SK-N-SH (cell line): ENCODE measurements around the gene HES2.
"Not testable (repeated sequence)": the region's sequence is repeated elsewhere in the genome, so short reads cannot be mapped to it uniquely, and the experiment has no call there.

ENCODE experiments used
- CTCF ChIP-seq: fragments of 200-600 bp; sonication (generic); IDR thresholded peaks from 2 replicates; pipeline ENCODE4 v1.6.1; 2017; ENCODE audit warnings: antibody characterized with exemption, mild to moderate bottlenecking, moderate library complexity
- EP300 ChIP-seq, 2 experiments: IDR thresholded peaks; 2 replicates each; pipeline versions ENCODE4 v1.4.0 to v1.6.1; 2012; ENCODE audit warnings: borderline replicate concordance in 1 of 2, low read depth in 1 of 2, low read length in 1 of 2
- GABPA ChIP-seq: IDR thresholded peaks from 2 replicates; pipeline ENCODE4 v1.4.0; 2012; ENCODE audit warnings: low read depth, mild to moderate bottlenecking
- RFX5 ChIP-seq: IDR thresholded peaks from 2 replicates; pipeline ENCODE4 v1.6.1; 2012; ENCODE audit warnings: mild to moderate bottlenecking, improper control_type of control experiment, low read length
- USF1 ChIP-seq: IDR thresholded peaks from 2 replicates; pipeline ENCODE4 v1.4.0; 2012; ENCODE audit warnings: low read depth, borderline replicate concordance
- TF ChIP-seq, protein P1 (sequence below): IDR thresholded peaks from 2 replicates; pipeline ENCODE4 v1.4.0; 2012; ENCODE audit warnings: low read depth, borderline replicate concordance

GRCh38 chr1:6395130-6395529 lies 24.6 kb downstream of the HES2 start:
- TF ChIP-seq CTCF; EP300 (IDR thresholded peaks at IDR 0.05; ENCODE audit: borderline replicate concordance in 1 of 2, low read depth in 1 of 2, low read length in 1 of 2); GABPA; RFX5; USF1: not testable (repeated sequence)
- TF ChIP-seq, protein P1, sequence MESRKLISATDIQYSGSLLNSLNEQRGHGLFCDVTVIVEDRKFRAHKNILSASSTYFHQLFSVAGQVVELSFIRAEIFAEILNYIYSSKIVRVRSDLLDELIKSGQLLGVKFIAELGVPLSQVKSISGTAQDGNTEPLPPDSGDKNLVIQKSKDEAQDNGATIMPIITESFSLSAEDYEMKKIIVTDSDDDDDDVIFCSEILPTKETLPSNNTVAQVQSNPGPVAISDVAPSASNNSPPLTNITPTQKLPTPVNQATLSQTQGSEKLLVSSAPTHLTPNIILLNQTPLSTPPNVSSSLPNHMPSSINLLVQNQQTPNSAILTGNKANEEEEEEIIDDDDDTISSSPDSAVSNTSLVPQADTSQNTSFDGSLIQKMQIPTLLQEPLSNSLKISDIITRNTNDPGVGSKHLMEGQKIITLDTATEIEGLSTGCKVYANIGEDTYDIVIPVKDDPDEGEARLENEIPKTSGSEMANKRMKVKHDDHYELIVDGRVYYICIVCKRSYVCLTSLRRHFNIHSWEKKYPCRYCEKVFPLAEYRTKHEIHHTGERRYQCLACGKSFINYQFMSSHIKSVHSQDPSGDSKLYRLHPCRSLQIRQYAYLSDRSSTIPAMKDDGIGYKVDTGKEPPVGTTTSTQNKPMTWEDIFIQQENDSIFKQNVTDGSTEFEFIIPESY = not testable (repeated sequence)
